Suprapubic skin (tissue), 4 donors: Measurements from ENCODE around the gene C2. TPM values are rescaled to one million over a fixed set of nuclear protein-coding genes. Genes with fewer than 3 reads are reported as not detected.

Experiments used
- DNase-seq, 2 donors: peaks; one replicate each; pipeline ENCODE4 v3.0.0-alpha.2; 2019; ENCODE audit warnings: low spot score in 2 of 2
- H3K27ac ChIP-seq: fragments of 200-600 bp; sonication (generic); one replicate; pipeline ENCODE4 v1.5.1; 2019
- H3K27me3 ChIP-seq: fragments of 200-600 bp; sonication (generic); one replicate; pipeline ENCODE4 v1.5.1; 2019
- H3K36me3 ChIP-seq: fragments of 200-600 bp; sonication (generic); one replicate; pipeline ENCODE4 v1.5.1; 2019
- H3K4me1 ChIP-seq: fragments of 200-600 bp; sonication (generic); one replicate; pipeline ENCODE4 v1.5.1; 2019
- H3K4me3 ChIP-seq: fragments of 200-600 bp; sonication (generic); one replicate; pipeline ENCODE4 v1.5.1; 2019; ENCODE audit warnings: mild to moderate bottlenecking
- H3K9me3 ChIP-seq: fragments of 200-600 bp; sonication (generic); one replicate; pipeline ENCODE4 v1.5.1; 2019
- EP300 ChIP-seq: sonication (generic); formaldehyde crosslinking; IDR thresholded peaks from one replicate; pipeline ENCODE4 v1.6.1; 2017; ENCODE audit warnings: antibody characterized with exemption
- POLR2A ChIP-seq, 2 donors: fragments of 450-650 bp; IDR thresholded peaks; one replicate each; pipeline ENCODE4 v1.6.1; 2017; ENCODE audit warnings: antibody characterized with exemption in 2 of 2, mild to moderate bottlenecking in 2 of 2, moderate library complexity in 2 of 2
- POLR2AphosphoS5 ChIP-seq, 3 donors: sonication (generic); formaldehyde crosslinking; IDR thresholded peaks; one replicate each; pipeline ENCODE4 v1.6.1; 2017; ENCODE audit warnings: antibody characterized with exemption in 3 of 3
- WGBS: methylation state at CpG from one replicate; pipeline ENCODE4 v1.1.5; 2018; 5-methylcytosine and 5-hydroxymethylcytosine counted together
- total RNA-seq, 4 donors: library from RNA; depleted of rRNA; stranded (reverse); fragments of >200 nt; gene quantifications; one replicate each; pipeline ENCODE4 v1.1.0, GENCODE V29; 2016
- TF ChIP-seq, protein P1 (sequence below), 2 donors: fragments of 200-600 bp in 1 of 2; fragments of 450-650 bp in 1 of 2; sonication (generic) in 1 of 2; IDR thresholded peaks; one replicate each; pipeline ENCODE4 v1.5.1; 2016 to 2019; ENCODE audit warnings: antibody characterized with exemption in 2 of 2, mild to moderate bottlenecking in 1 of 2, moderate library complexity in 1 of 2

Gene C2
- total RNA-seq, 4 donors from 2014 or later = 2.6 to 6.4 (median 4.1) TPM

DNA sequence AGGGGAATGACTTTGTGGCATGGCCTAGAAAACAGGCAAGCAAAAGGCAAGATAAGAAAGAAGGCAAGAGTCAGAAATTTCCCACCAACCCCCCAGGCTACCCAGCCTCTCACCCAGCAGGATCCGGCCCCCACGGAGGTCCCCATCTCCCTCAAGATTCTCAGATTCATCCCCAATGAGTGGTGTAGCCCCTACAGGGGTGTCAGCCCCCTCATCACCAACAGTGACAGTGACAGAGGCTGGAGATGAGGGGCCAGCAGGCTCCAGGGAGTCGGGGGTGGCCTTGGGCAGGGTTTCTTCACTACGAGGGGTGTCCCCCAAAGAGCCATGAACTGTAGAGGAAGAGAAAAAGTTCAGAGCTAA lies 31.0 kb upstream of the C2 start:
- Histone ChIP-seq H3K27me3 (no peaks in the 10 kb centered on the region), H3K4me1 (peaks cover 37% of the 10 kb centered on the region), H3K27ac (peak overlapping the region; percentile 82), H3K4me3 (peak overlapping the region; percentile 83), H3K9me3 (no peaks in the 10 kb centered on the region), H3K36me3 (peaks cover 39% of the 10 kb centered on the region)
- WGBS = 45% methylated on average over 4 of the region's 4 CpGs
- DNase-seq = no peak
- TF ChIP-seq POLR2A (IDR thresholded peaks at IDR 0.05) = no peak
- TF ChIP-seq, protein P1, sequence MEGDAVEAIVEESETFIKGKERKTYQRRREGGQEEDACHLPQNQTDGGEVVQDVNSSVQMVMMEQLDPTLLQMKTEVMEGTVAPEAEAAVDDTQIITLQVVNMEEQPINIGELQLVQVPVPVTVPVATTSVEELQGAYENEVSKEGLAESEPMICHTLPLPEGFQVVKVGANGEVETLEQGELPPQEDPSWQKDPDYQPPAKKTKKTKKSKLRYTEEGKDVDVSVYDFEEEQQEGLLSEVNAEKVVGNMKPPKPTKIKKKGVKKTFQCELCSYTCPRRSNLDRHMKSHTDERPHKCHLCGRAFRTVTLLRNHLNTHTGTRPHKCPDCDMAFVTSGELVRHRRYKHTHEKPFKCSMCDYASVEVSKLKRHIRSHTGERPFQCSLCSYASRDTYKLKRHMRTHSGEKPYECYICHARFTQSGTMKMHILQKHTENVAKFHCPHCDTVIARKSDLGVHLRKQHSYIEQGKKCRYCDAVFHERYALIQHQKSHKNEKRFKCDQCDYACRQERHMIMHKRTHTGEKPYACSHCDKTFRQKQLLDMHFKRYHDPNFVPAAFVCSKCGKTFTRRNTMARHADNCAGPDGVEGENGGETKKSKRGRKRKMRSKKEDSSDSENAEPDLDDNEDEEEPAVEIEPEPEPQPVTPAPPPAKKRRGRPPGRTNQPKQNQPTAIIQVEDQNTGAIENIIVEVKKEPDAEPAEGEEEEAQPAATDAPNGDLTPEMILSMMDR (IDR thresholded peaks at IDR 0.05) = no peak
- TF ChIP-seq EP300 = no peak
- no peak for TF ChIP-seq POLR2AphosphoS5 (IDR thresholded peaks at IDR 0.05)

GRCh38 chr6:31896856-31897611 lies 30.5 kb upstream of the C2 start:
- Histone ChIP-seq H3K36me3 (peaks cover 33% of the 10 kb centered on the region), H3K27me3 (no peaks in the 10 kb centered on the region), H3K9me3 (no peaks in the 10 kb centered on the region), H3K4me1 (peaks cover 39% of the 10 kb centered on the region), H3K27ac (peak overlapping the region; percentile 82), H3K4me3 (peak overlapping the region; percentile 83)
- peak in 1 of 2 donors; percentile 81 for DNase-seq
- no CpG with 5 or more reads among the region's 62 CpGs for WGBS
- TF ChIP-seq POLR2AphosphoS5 (IDR thresholded peaks at IDR 0.05) = no peak
- no peak for TF ChIP-seq POLR2A (IDR thresholded peaks at IDR 0.05)
- TF ChIP-seq, protein P1 (IDR thresholded peaks at IDR 0.05) = no peak
- no peak for TF ChIP-seq EP300

DNA sequence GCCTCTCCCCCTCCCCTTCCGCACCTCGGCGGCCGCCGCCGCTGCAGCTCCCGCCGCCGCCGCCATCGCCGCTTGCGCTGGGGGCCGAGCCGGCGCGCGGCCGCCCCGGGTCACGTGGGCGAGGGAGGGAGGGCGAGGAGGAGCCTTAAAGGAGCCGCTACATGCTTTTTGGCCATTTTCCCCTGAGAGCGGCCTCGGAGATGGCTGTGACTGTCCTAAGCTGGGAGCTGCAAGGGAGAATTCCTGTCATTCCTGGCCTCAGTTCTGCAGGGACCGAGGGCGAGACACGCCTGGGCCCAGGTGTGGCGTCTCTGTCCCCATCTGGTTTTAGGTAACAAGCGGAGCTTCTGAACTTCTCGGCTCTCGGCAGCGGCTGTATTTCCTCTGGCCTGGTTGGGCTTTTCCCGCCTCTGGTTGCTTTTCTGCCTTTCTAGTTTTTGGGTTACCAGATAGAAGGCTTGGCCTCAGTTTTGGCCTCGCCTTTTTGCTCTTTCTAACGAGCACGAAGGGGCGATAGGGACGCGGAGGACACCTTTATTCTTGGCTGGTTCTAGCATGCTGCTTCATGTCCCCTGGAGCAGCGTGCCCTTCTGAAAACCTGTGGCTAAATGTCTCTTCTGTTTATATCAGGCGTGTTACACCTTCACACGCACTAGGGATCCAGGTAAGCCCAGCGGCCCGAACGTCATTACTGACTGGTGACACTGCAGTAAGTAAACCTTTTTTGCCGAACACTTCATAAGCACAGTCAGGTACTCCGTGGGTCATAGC lies 29.7 kb upstream of the C2 start, which contains the start of gene EHMT2:
Gene EHMT2 (minus strand): TSS at position 87 of the 771 bp plus-strand sequence. CDS start 21 bp downstream, at position 66.
- Histone ChIP-seq H3K36me3 (peaks cover 26% of the 10 kb centered on the region), H3K4me3 (peak within 1 kb of the TSS; percentile 83), H3K27me3 (no peaks in the 10 kb centered on the region), H3K27ac (peak within 1 kb of the TSS; percentile 82), H3K9me3 (no peaks in the 10 kb centered on the region), H3K4me1 (peaks cover 44% of the 10 kb centered on the region)
- DNase-seq = peak; percentile 88 to 90
- TF ChIP-seq POLR2AphosphoS5 (IDR thresholded peaks at IDR 0.05) (peak in 1 of 3 donors; percentile 16), EP300 (no peak), POLR2A (IDR thresholded peaks at IDR 0.05) (peak in 1 of 2 donors; percentile 23)
- TF ChIP-seq, protein P1 (IDR thresholded peaks at IDR 0.05) = peak in 1 of 2 donors; percentile 12
- WGBS = under 1% methylated on average over 22 of the region's 49 CpGs

DNA sequence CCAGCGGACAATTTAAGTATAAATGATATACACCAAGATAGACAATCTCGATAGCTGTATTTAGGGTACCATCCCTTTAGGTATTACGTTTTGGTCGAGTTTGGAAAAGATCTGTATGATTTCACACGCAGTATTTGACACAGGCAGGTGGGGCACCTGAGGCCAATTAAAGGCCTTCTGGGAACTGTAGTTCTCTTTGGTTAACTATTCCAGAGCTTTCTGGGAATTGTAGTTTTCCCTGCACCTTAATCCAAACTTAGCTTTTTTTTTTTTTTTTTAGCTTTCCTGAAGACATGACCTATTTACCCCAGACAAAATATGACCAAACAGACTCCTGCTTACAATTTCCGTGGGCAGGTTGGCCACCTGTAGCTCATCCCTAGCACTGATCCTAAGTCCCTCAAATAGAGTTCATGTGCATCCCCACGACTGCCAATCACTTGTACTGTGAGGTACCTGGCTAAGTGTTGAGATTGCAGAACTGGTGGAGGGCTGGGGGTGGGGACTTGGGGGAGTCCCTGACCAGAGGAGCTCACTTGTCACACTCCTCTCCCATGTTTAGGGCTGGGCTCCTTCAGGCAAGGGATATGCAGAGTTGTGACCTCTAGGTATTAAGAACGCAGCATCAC lies 29.0 kb upstream of the C2 start:
- Histone ChIP-seq H3K4me1 (peaks cover 48% of the 10 kb centered on the region), H3K27ac (peak overlapping the region; percentile 82), H3K36me3 (peaks cover 19% of the 10 kb centered on the region), H3K9me3 (no peaks in the 10 kb centered on the region), H3K27me3 (no peaks in the 10 kb centered on the region), H3K4me3 (peak overlapping the region; percentile 83)
- WGBS = 16% methylated on average over 8 of the region's 8 CpGs
- DNase-seq = no peak
- TF ChIP-seq, protein P1 (IDR thresholded peaks at IDR 0.05) = no peak
- TF ChIP-seq EP300 (no peak), POLR2A (IDR thresholded peaks at IDR 0.05) (no peak), POLR2AphosphoS5 (IDR thresholded peaks at IDR 0.05) (no peak)
